Stimulated activated CD8-positive, alpha-beta memory T cell treated with anti-CD3 and anti-CD28 coated beads, Interleukin-4, amount 100 ng/mL, for 48 hours (primary cell): ENCODE measurements around the gene SLC39A12.
"Not testable (repeated sequence)": the region's sequence is repeated elsewhere in the genome, so short reads cannot be mapped to it uniquely, and the experiment has no call there.

Experiments
- DNase-seq: peaks from one replicate; pipeline ENCODE4 v3.0.0-alpha.2; 2020

The SLC39A12 gene

GRCh38 chr10:17951868-17952371 is at the start of gene SLC39A12:
Gene SLC39A12 (plus strand): TSS chr10:17951918. CDS start chr10:17953277, 1,359 bp downstream.
- no peak for DNase-seq

- DNase-seq: no peak
Measured at GRCh38 chr10:17904564-17904963, 47.2 kb upstream of the SLC39A12 start.

GRCh38 chr10:17905491-17905890 is 46.2 kb upstream of the SLC39A12 start:
- DNase-seq: no peak

- no peak for DNase-seq
Measured at GRCh38 chr10:17906002-17906401, 45.7 kb upstream of the SLC39A12 start.

- DNase-seq: no peak
Measured at GRCh38 chr10:17907641-17908040, 44.1 kb upstream of the SLC39A12 start.

GRCh38 chr10:17910125-17910789 is 41.5 kb upstream of the SLC39A12 start:
- no peak for DNase-seq

GRCh38 chr10:17912754-17913153 is 39.0 kb upstream of the SLC39A12 start:
- no peak for DNase-seq

GRCh38 chr10:17913604-17914003 is 38.1 kb upstream of the SLC39A12 start:
- no peak for DNase-seq

GRCh38 chr10:17914169-17915045 is 37.3 kb upstream of the SLC39A12 start:
- DNase-seq: no peak

GRCh38 chr10:17915181-17915580 is 36.5 kb upstream of the SLC39A12 start:
- DNase-seq: no peak

- no peak for DNase-seq
Measured at GRCh38 chr10:17918187-17918903, 33.4 kb upstream of the SLC39A12 start.

- DNase-seq: no peak
Measured at GRCh38 chr10:17921378-17921777, 30.3 kb upstream of the SLC39A12 start.

- DNase-seq: no peak
Measured at GRCh38 chr10:17923728-17924127, 28.0 kb upstream of the SLC39A12 start.

- no peak for DNase-seq
Measured at GRCh38 chr10:17943033-17943745, 8.5 kb upstream of the SLC39A12 start.

- not testable (repeated sequence) for DNase-seq
Measured at GRCh38 chr10:17950269-17950668, 1.4 kb upstream of the SLC39A12 start.

- DNase-seq: no peak
Measured at GRCh38 chr10:17950726-17951125, 992 bp upstream of the SLC39A12 start.

GRCh38 chr10:17954372-17954771 is 2.7 kb downstream of the SLC39A12 start:
- DNase-seq: not testable (repeated sequence)

- DNase-seq: no peak
Measured at GRCh38 chr10:17954861-17955260, 3.1 kb downstream of the SLC39A12 start.

GRCh38 chr10:17958049-17958448 is 6.3 kb downstream of the SLC39A12 start:
- no peak for DNase-seq

- no peak for DNase-seq
Measured at GRCh38 chr10:17959870-17960269, 8.2 kb downstream of the SLC39A12 start.

GRCh38 chr10:17961551-17962422 is 10.1 kb downstream of the SLC39A12 start:
- DNase-seq: no peak

GRCh38 chr10:17963431-17963830 is 11.7 kb downstream of the SLC39A12 start:
- no peak for DNase-seq
